ENCODE data around the gene ARHGEF12.
A peak's percentile ranks its signal among the peaks of the same experiment; 100 is the strongest.

ARHGEF12 gene

GRCh38 chr11:120314861-120315260 lies 21.4 kb upstream of the ARHGEF12 start:
- Histone ChIP-seq H3K9me3 (replicated peaks in 1 of 11) (no peaks in the 10 kb centered on the region), H4K20me1 (no peaks in the 10 kb centered on the region), H3K9ac (no peak overlapping the region), H3K27me3 (0 out of 22 replicates have a peak, but pooled peaks cover 0 to 8% (median 0%) of the 10 kb centered on the region in 11 experiments), H3K4me3 (no peak overlapping the region), H3K4me2 (no peak overlapping the region), H3K36me3 (no peaks in the 10 kb centered on the region), H3K4me1 (peaks cover 0 to 22% (median 13%) of the 10 kb centered on the region in 10 experiments; a peak in 15 of 20 replicates), H3K27ac (no peak overlapping the region)
- no peak for TF ChIP-seq Cebpa-rat (IDR thresholded peaks at IDR 0.05)

GRCh38 chr11:120316880-120317688 lies 19.1 kb upstream of the ARHGEF12 start:
- Histone ChIP-seq H3K4me2 (peak overlapping the region in 9 of 11 experiments; percentile 18 to 75 (median 55); a peak in 15 of 22 replicates), H3K9ac (no peak overlapping the region), H3K4me3 (no peak overlapping the region)

GRCh38 chr11:120317689-120318480 lies 18.3 kb upstream of the ARHGEF12 start:
- no peak overlapping the region for H3K4me3 ChIP-seq
- no peak overlapping the region for H3K27ac ChIP-seq
- TF ChIP-seq Cebpa-rat (IDR thresholded peaks at IDR 0.05): no peak
- peaks cover 0 to 19% (median 10%) of the 10 kb centered on the region in 10 experiments; a peak in 15 of 20 replicates for H3K4me1 ChIP-seq
- no peaks in the 10 kb centered on the region for H4K20me1 ChIP-seq
- no peaks in the 10 kb centered on the region for H3K9me3 ChIP-seq (replicated peaks in 1 of 11)
- H3K36me3 ChIP-seq: no peaks in the 10 kb centered on the region
- H3K9ac ChIP-seq: no peak overlapping the region
- H3K4me2 ChIP-seq: peak overlapping the region in 7 of 11 experiments; percentile 18 to 75 (median 65); a peak in 10 of 22 replicates
- 0 out of 22 replicates have a peak, but pooled peaks cover 0 to 8% (median 0%) of the 10 kb centered on the region in 11 experiments for H3K27me3 ChIP-seq

More at GRCh38 chr11:120316880-120317688, 19.1 kb upstream of the ARHGEF12 start:
- 0 out of 22 replicates have a peak, but pooled peaks cover 0 to 8% (median 0%) of the 10 kb centered on the region in 11 experiments for H3K27me3 ChIP-seq
- no peaks in the 10 kb centered on the region for H3K9me3 ChIP-seq (replicated peaks in 1 of 11)
- no peak for TF ChIP-seq Cebpa-rat (IDR thresholded peaks at IDR 0.05)
- H3K27ac ChIP-seq: no peak overlapping the region
- H3K36me3 ChIP-seq: no peaks in the 10 kb centered on the region
- H4K20me1 ChIP-seq: no peaks in the 10 kb centered on the region
- H3K4me1 ChIP-seq: peaks cover 0 to 19% (median 10%) of the 10 kb centered on the region in 10 experiments; a peak in 15 of 20 replicates

- Histone ChIP-seq H3K4me2 (no peak overlapping the region), H3K4me1 (peaks cover 0 to 19% (median 10%) of the 10 kb centered on the region in 10 experiments; a peak in 15 of 20 replicates), H3K4me3 (no peak overlapping the region), H3K27ac (no peak overlapping the region), H3K9me3 (replicated peaks in 1 of 11) (no peaks in the 10 kb centered on the region), H3K36me3 (no peaks in the 10 kb centered on the region), H4K20me1 (no peaks in the 10 kb centered on the region), H3K27me3 (peaks cover 0 to 10% (median 0%) of the 10 kb centered on the region in 11 experiments; a peak in 1 of 22 replicates), H3K9ac (no peak overlapping the region)
- no peak for TF ChIP-seq Cebpa-rat (IDR thresholded peaks at IDR 0.05)
Observed at GRCh38 chr11:120318906-120319305, 17.3 kb upstream of the ARHGEF12 start.

- Histone ChIP-seq H3K4me1 (peaks cover 23 to 53% (median 33%) of the 10 kb centered on the region in 10 experiments), H3K9me3 (replicated peaks in 1 of 11) (no peaks in the 10 kb centered on the region), H3K4me3 (peak within 1 kb of the TSS; percentile 70 to 92 (median 84)), H3K36me3 (peaks cover 4 to 22% (median 7%) of the 10 kb centered on the region in 11 experiments; a peak in 21 of 22 replicates), H4K20me1 (peaks cover 0 to 10% (median 5%) of the 10 kb centered on the region in 11 experiments; a peak in 9 of 22 replicates), H3K27ac (peak within 1 kb of the TSS; percentile 66 to 92 (median 89)), H3K4me2 (peak within 1 kb of the TSS; percentile 87 to 95 (median 90)), H3K27me3 (peaks cover 0 to 21% (median 0%) of the 10 kb centered on the region in 11 experiments; a peak in 4 of 22 replicates), H3K9ac (peak within 1 kb of the TSS; percentile 86 to 95 (median 88))
- TF ChIP-seq Cebpa-rat (IDR thresholded peaks at IDR 0.05): no peak
Observed at GRCh38 chr11:120324932-120325810, 11.0 kb upstream of the ARHGEF12 start, which contains the start of gene TLCD5. TSS of gene TLCD5 (plus strand) at chr11:120325299. CDS start at chr11:120327442, 2,143 bp downstream.

- Histone ChIP-seq H3K36me3 (peaks cover 10 to 33% (median 18%) of the 10 kb centered on the region in 11 experiments), H3K9me3 (replicated peaks in 1 of 11) (no peaks in the 10 kb centered on the region), H3K27ac (peak overlapping the region in 10 of 11 experiments; percentile 83 to 92 (median 90); a peak in 19 of 22 replicates), H3K4me3 (peak overlapping the region; percentile 70 to 92 (median 84)), H3K27me3 (peaks cover 0 to 27% (median 0%) of the 10 kb centered on the region in 11 experiments; a peak in 4 of 22 replicates), H3K9ac (peak overlapping the region; percentile 86 to 95 (median 88); a peak in 21 of 22 replicates), H3K4me1 (peaks cover 23 to 56% (median 34%) of the 10 kb centered on the region in 10 experiments), H3K4me2 (peak overlapping the region; percentile 87 to 95 (median 90)), H4K20me1 (peaks cover 0 to 18% (median 7%) of the 10 kb centered on the region in 11 experiments; a peak in 10 of 22 replicates)
- 0 out of 22 replicates have a peak, but pooled peaks of 1 of the 11 experiments have one; percentile 7 for TF ChIP-seq Cebpa-rat (IDR thresholded peaks at IDR 0.05)
Observed at GRCh38 chr11:120326228-120326627, 10.0 kb upstream of the ARHGEF12 start.

- peaks cover 10 to 39% (median 20%) of the 10 kb centered on the region in 11 experiments for H3K36me3 ChIP-seq
- peak overlapping the region; percentile 87 to 95 (median 90) for H3K4me2 ChIP-seq
- H3K27me3 ChIP-seq: peaks cover 0 to 33% (median 0%) of the 10 kb centered on the region in 11 experiments; a peak in 4 of 22 replicates
- H4K20me1 ChIP-seq: peaks cover 0 to 20% (median 7%) of the 10 kb centered on the region in 11 experiments; a peak in 10 of 22 replicates
- H3K4me1 ChIP-seq: peaks cover 23 to 57% (median 35%) of the 10 kb centered on the region in 10 experiments
- H3K4me3 ChIP-seq: peak overlapping the region in 6 of 10 experiments; percentile 78 to 92 (median 86); a peak in 10 of 20 replicates
- no peak for TF ChIP-seq Cebpa-rat (IDR thresholded peaks at IDR 0.05)
- no peaks in the 10 kb centered on the region for H3K9me3 ChIP-seq (replicated peaks in 1 of 11)
- peak overlapping the region in 8 of 11 experiments; percentile 22 to 95 (median 89); a peak in 12 of 22 replicates for H3K9ac ChIP-seq
- H3K27ac ChIP-seq: peak overlapping the region in 10 of 11 experiments; percentile 83 to 92 (median 90); a peak in 19 of 22 replicates
Observed at GRCh38 chr11:120326845-120327281, 9.3 kb upstream of the ARHGEF12 start.
